ENCODE data around the gene GHR.

- TF ChIP-seq CTCF (IDR thresholded peaks at IDR 0.05; ENCODE audit: low read length) (no peak), EZH2 (IDR thresholded peaks at IDR 0.05; ENCODE audit: borderline replicate concordance, low read length) (no peak)
These were observed 211.3 kb downstream of the GHR start for GRCh38 chr5:42634575-42634974.
